D721Med (cell line): Measurements from ENCODE around the gene PLPPR1.
"Not testable (repeated sequence)": the region's sequence is repeated elsewhere in the genome, so short reads cannot be mapped to it uniquely, and the experiment has no call there.

Experiments used
- DNase-seq: peaks from one replicate; pipeline ENCODE4 v3.0.0; 2011; ENCODE audit warnings: low spot score; ENCODE audit not compliant: insufficient read length
- FAIRE-seq: peaks from 2 replicates; lab custom pipeline; 2011; peaks lifted over from hg19 to GRCh38; lab: Jason Lieb, UNC
- TF ChIP-seq, protein P1 (sequence below): IDR thresholded peaks from 2 replicates; pipeline ENCODE4 v1.5.1; 2012; ENCODE audit warnings: mild to moderate bottlenecking, control low read depth; ENCODE audit not compliant: insufficient read depth; ENCODE audit errors: missing control alignments

Gene PLPPR1

GRCh38 chr9:101029315-101030085, 973 bp downstream of the PLPPR1 start:
- no peak for DNase-seq
- no peak for FAIRE-seq
- TF ChIP-seq, protein P1, sequence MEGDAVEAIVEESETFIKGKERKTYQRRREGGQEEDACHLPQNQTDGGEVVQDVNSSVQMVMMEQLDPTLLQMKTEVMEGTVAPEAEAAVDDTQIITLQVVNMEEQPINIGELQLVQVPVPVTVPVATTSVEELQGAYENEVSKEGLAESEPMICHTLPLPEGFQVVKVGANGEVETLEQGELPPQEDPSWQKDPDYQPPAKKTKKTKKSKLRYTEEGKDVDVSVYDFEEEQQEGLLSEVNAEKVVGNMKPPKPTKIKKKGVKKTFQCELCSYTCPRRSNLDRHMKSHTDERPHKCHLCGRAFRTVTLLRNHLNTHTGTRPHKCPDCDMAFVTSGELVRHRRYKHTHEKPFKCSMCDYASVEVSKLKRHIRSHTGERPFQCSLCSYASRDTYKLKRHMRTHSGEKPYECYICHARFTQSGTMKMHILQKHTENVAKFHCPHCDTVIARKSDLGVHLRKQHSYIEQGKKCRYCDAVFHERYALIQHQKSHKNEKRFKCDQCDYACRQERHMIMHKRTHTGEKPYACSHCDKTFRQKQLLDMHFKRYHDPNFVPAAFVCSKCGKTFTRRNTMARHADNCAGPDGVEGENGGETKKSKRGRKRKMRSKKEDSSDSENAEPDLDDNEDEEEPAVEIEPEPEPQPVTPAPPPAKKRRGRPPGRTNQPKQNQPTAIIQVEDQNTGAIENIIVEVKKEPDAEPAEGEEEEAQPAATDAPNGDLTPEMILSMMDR: no peak

- TF ChIP-seq, protein P1: no peak
- DNase-seq (no peak), FAIRE-seq (no peak)
Measured at GRCh38 chr9:101030086-101030391, 1.5 kb downstream of the PLPPR1 start.

DNA sequence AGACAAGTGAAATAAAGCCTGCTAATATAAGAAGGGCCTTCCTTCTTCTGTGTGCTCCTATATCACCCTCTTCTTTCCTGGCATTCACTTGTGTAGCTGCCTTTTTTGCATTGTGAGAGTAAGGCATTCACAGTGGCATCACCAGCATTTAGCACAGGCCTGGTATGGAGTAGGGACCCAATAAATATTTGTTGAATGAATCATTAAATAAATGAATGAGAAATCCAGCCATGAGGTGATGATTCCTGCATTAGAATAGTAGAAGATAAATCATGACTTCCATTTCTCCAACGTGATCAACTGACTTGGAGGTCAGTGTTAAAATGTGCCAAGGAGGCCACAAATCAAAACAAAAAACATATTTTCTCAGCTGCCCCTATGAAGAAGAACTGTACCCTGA, 3.9 kb downstream of the PLPPR1 start:
- TF ChIP-seq, protein P1: no peak
- FAIRE-seq (no peak), DNase-seq (no peak)

DNA sequence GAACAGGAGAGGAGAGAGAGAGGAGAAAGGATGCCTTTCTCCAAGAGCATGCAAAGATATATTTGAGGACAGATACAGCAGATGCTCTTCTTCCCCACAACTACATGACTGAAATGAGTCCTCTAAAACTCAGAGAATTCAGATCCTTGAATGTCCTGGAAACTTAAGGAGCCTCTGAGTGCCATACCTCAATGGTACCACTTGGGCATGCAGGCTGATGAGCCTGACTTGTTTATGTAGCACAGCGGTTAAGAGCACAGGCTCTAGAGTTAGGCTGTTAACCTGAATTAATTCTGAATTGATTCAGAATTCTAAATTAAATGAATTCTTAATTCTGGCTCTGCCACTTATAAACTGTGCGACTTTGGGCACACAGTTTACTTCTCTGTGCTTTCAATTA, 5.7 kb downstream of the PLPPR1 start:
- peak; percentile 53 for FAIRE-seq
- no peak for DNase-seq

GRCh38 chr9:101035098-101035497, 6.6 kb downstream of the PLPPR1 start:
- TF ChIP-seq, protein P1: no peak
- no peak for DNase-seq
- FAIRE-seq: no peak

More for the DNA sequence above, 5.7 kb downstream of the PLPPR1 start:
- TF ChIP-seq, protein P1: no peak

DNA sequence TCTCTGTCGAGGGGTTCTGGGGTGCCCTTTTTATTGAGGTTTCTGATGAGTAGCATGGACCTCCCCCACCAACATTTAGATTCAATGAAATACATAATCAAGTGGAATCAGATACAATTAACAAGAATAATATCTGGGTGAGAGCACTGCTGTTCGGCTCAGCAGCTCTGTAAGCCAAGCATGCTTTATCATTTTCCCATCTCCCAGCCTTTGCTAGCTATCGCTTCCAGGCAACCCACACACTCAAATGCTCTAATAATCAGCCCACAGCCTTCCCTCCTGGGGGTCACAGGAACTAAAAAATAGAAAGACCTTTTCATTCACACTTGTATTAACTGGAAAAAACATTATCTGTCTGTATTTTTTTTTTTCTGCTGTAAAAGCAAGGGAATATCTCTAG, 8.9 kb downstream of the PLPPR1 start:
- FAIRE-seq: no peak
- DNase-seq: no peak
- TF ChIP-seq, protein P1: no peak

DNA sequence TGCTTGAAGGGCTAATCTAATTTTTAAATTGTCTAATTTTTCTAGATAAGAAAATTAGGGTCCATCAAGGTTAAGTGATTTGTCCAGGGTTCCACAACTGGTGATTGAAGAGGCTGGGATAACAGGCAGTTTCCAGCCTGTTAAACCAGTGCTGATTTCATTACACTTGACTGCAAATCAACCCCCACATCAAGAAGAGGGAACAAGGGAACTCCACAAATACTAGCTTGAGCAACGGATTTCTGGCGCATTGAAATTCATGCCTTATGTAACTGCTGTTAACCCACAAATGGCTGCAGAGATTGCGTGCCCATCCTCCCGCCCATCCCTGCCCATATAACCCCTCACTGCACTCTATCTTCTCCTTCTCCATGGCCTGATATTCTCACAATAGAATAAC, 10.0 kb downstream of the PLPPR1 start:
- no peak for DNase-seq
- no peak for FAIRE-seq
- TF ChIP-seq, protein P1: no peak

DNA sequence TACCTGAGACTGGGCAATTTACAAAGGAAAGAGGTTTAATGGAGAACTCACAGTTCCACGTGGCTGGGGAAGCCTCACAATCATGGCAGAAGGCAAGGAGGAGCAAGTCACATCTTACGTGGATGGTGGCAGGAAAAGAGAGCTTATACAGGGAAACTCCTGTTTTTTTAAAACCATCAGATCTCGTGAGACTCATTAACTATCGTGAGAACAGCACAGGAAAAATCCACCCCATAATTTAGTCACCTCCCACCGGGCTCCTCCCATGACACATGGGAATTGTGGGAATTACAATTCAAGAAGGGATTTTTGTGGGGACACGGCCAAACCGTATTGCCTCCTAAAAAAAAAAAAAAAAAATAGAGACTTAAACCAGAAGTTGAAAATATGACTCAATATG, 11.1 kb downstream of the PLPPR1 start:
- not testable (repeated sequence) for FAIRE-seq, DNase-seq
